ENCODE data around the gene ALG12. TPM values are rescaled to one million over a fixed set of nuclear protein-coding genes. Genes with fewer than 3 reads are reported as not detected.

Gene ALG12
- total RNA-seq, 1 donor from 2014 or later, result 18.7 TPM

GRCh38 chr22:49962012-49962750 is 43.9 kb upstream of the ALG12 start:
- FAIRE-seq (no peak), DNase-seq (ENCODE audit: low read depth) (peak; percentile 77)
- peak overlapping the region; percentile 98 for H3K4me3 ChIP-seq (ENCODE audit: low read depth, low read length)
- no peak for TF ChIP-seq CTCF (IDR thresholded peaks at IDR 0.05; ENCODE audit: insufficient read depth, low read length, severe bottlenecking)
- H3K27me3 ChIP-seq (ENCODE audit: control insufficient read depth, insufficient read depth, low read length), result no peaks in the 10 kb centered on the region
- H3K36me3 ChIP-seq (ENCODE audit: control insufficient read depth, insufficient read depth, low read length), result peaks cover 20% of the 10 kb centered on the region

DNA sequence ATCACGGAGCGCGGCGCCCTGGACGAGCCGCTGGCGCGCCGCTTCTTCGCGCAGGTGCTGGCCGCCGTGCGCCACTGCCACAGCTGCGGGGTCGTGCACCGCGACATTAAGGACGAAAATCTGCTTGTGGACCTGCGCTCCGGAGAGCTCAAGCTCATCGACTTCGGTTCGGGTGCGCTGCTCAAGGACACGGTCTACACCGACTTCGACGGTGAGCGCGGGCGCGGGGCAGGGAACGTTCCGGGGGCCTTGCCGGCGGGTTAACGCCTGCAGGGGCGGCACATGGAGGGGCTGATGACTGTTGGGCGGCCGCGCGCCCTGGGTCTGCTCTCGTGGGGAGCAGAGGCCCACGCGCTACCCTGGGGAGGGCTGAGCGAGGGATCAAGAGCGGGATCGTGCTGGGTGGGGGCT is 43.4 kb upstream of the ALG12 start:
- Histone ChIP-seq H3K4me3 (ENCODE audit: low read depth, low read length) (peak overlapping the region; percentile 98), H3K27me3 (ENCODE audit: control insufficient read depth, insufficient read depth, low read length) (no peaks in the 10 kb centered on the region), H3K36me3 (ENCODE audit: control insufficient read depth, insufficient read depth, low read length) (peaks cover 20% of the 10 kb centered on the region)
- TF ChIP-seq CTCF (IDR thresholded peaks at IDR 0.05; ENCODE audit: insufficient read depth, low read length, severe bottlenecking), result no peak
- FAIRE-seq (no peak), DNase-seq (ENCODE audit: low read depth) (no peak)

- no peak for TF ChIP-seq CTCF (IDR thresholded peaks at IDR 0.05; ENCODE audit: insufficient read depth, low read length, severe bottlenecking)
- DNase-seq (ENCODE audit: low read depth) (no peak), FAIRE-seq (no peak)
- Histone ChIP-seq H3K36me3 (ENCODE audit: control insufficient read depth, insufficient read depth, low read length) (peaks cover 20% of the 10 kb centered on the region), H3K4me3 (ENCODE audit: low read depth, low read length) (peak overlapping the region; percentile 98), H3K27me3 (ENCODE audit: control insufficient read depth, insufficient read depth, low read length) (no peaks in the 10 kb centered on the region)
These were observed 42.9 kb upstream of the ALG12 start for GRCh38 chr22:49961005-49961600.

GRCh38 chr22:49960159-49961004 is 42.1 kb upstream of the ALG12 start, which contains the start of gene PIM3:
TSS of gene PIM3 (plus strand) at chr22:49960772. CDS start at chr22:49960948, 176 bp downstream.
- Histone ChIP-seq H3K36me3 (ENCODE audit: control insufficient read depth, insufficient read depth, low read length) (peaks cover 20% of the 10 kb centered on the region), H3K27me3 (ENCODE audit: control insufficient read depth, insufficient read depth, low read length) (no peaks in the 10 kb centered on the region), H3K4me3 (ENCODE audit: low read depth, low read length) (peak within 1 kb of the TSS; percentile 98)
- peak; percentile 81 for DNase-seq (ENCODE audit: low read depth)
- no peak for TF ChIP-seq CTCF (IDR thresholded peaks at IDR 0.05; ENCODE audit: insufficient read depth, low read length, severe bottlenecking)
- FAIRE-seq, result no peak

- TF ChIP-seq CTCF (IDR thresholded peaks at IDR 0.05; ENCODE audit: insufficient read depth, low read length, severe bottlenecking), result no peak
- FAIRE-seq, result no peak
- Histone ChIP-seq H3K36me3 (ENCODE audit: control insufficient read depth, insufficient read depth, low read length) (peaks cover 20% of the 10 kb centered on the region), H3K4me3 (ENCODE audit: low read depth, low read length) (peak overlapping the region; percentile 98), H3K27me3 (ENCODE audit: control insufficient read depth, insufficient read depth, low read length) (no peaks in the 10 kb centered on the region)
- DNase-seq (ENCODE audit: low read depth), result peak; percentile 54
These were observed 41.5 kb upstream of the ALG12 start for GRCh38 chr22:49959782-49960158.

Measured in bronchial epithelial cell (primary cell).